ENCODE measurements around the gene NAT8L. TPM values are rescaled to one million over a fixed set of nuclear protein-coding genes. Genes with fewer than 3 reads are reported as not detected.

Gene NAT8L
- total and polyA plus RNA-seq, 2 donors (not counting 3 experiments of a cell fraction or from before 2014, with no cell fraction given), result 0.10 to 0.11 TPM

GRCh38 chr4:2094545-2094944 lies 35.4 kb downstream of the NAT8L start:
- POLR2A ChIA-PET, result no interaction called here
- FAIRE-seq (no peak), DNase-seq (ENCODE audit: low read depth, low spot score) (no peak)
- no peaks in the 10 kb centered on the region for H3K79me2 ChIP-seq (ENCODE audit: control insufficient read depth, insufficient read depth, low read length)
- H3K36me3 ChIP-seq (ENCODE audit: control insufficient read depth in 2 of 2, extremely low read depth in 1 of 2, insufficient read depth in 2 of 2, low read length in 2 of 2), result no peaks in the 10 kb centered on the region
- H3K9ac ChIP-seq (replicated peaks; ENCODE audit: extremely low read depth, insufficient read depth, low read length), result no peak overlapping the region
- no peak overlapping the region for H3K27ac ChIP-seq (ENCODE audit: insufficient read depth, low read depth, low read length)
- H3K4me3 ChIP-seq (replicated peaks in 1 of 3; ENCODE audit: insufficient read depth in 1 of 3, low read depth in 1 of 3, low read length in 3 of 3), result no peak overlapping the region
- H3K27me3 ChIP-seq (ENCODE audit: control insufficient read depth in 2 of 2, insufficient read depth in 2 of 2, low read length in 2 of 2), result peaks cover 4 to 5% of the 10 kb centered on the region in 2 experiments
- CTCF ChIA-PET, result no interaction called here
- no peaks in the 10 kb centered on the region for H4K20me1 ChIP-seq (replicated peaks; ENCODE audit: control insufficient read depth, extremely low read depth, insufficient read depth, low read length)
- no TSS peak for BruUV-seq (replicated peaks)
- H2AFZ ChIP-seq (ENCODE audit: low read depth, low read length), result no peak overlapping the region
- no peaks in the 10 kb centered on the region for H3K4me1 ChIP-seq (ENCODE audit: control insufficient read depth, extremely low read depth, insufficient read depth, low read length)
- intact Hi-C loops (cut with micrococcal nuclease) (no loop called here), dilution Hi-C loops (cut with MboI; ENCODE audit: extremely low pct_ligation_motif_present, low sequenced_read_pairs) (no loop called here)
- no peaks in the 10 kb centered on the region for H3K9me1 ChIP-seq (replicated peaks; ENCODE audit: control insufficient read depth, extremely low read depth, insufficient read depth, low read length)
- no peaks in the 10 kb centered on the region for H3K9me3 ChIP-seq (replicated peaks; ENCODE audit: control insufficient read depth, insufficient read depth, low read length)
- no peak overlapping the region for H3K4me2 ChIP-seq (ENCODE audit: insufficient read depth, low read length)
- TF ChIP-seq, protein P1, sequence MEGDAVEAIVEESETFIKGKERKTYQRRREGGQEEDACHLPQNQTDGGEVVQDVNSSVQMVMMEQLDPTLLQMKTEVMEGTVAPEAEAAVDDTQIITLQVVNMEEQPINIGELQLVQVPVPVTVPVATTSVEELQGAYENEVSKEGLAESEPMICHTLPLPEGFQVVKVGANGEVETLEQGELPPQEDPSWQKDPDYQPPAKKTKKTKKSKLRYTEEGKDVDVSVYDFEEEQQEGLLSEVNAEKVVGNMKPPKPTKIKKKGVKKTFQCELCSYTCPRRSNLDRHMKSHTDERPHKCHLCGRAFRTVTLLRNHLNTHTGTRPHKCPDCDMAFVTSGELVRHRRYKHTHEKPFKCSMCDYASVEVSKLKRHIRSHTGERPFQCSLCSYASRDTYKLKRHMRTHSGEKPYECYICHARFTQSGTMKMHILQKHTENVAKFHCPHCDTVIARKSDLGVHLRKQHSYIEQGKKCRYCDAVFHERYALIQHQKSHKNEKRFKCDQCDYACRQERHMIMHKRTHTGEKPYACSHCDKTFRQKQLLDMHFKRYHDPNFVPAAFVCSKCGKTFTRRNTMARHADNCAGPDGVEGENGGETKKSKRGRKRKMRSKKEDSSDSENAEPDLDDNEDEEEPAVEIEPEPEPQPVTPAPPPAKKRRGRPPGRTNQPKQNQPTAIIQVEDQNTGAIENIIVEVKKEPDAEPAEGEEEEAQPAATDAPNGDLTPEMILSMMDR (IDR thresholded peaks at IDR 0.05; ENCODE audit: extremely low read depth in 1 of 2, insufficient read depth in 1 of 2, low read depth in 1 of 2, low read length in 2 of 2), result no peak
- no peak for TF ChIP-seq JUN (IDR thresholded peaks at IDR 0.05; ENCODE audit: borderline replicate concordance, insufficient read depth, insufficient read length, low read depth)
- TF ChIP-seq EZH2 (IDR thresholded peaks at IDR 0.05; ENCODE audit: borderline replicate concordance, low read depth, low read length, severe bottlenecking), result no peak
- no peak for TF ChIP-seq POLR2A (IDR thresholded peaks at IDR 0.05; ENCODE audit: low read depth, low read length)

DNA sequence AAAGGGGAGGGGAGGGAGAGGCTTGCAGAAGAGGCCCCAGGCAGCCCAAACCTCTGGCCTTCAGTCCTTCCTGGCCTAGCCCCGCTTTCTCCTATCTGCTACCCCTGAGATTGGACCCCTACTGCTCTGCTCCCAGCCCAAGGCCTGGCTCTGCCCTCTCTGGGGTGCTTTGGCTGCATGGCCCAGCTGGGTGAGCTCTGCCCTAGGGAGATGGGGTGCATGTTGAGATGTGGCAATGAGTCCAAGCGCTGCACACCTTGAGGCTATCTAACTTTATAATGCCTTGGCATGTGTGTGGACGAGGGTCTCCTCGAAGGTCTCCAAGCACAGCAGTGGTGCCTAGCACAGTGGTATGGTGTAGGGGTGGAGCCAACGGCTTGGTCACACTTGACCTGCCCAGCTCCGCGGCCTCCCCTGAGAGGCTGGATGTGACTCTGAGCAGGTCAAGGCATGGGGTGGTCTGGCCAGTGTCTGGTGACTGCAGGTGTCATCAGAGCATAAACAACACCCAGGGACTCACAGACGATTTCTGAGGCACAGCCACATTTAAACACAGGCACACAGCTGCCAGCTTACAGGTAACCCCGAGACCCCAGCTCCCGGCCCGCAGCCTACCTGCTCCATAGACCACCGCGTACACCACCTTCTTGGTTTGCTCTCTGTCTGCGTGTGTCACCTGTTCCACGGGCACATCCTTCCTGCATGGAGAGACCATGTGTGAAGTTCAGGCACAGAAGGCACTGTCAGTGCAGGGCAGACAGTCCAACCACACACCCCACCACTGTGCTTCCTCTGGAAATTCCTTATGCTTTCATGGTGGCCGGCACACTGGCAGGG lies 36.3 kb downstream of the NAT8L start:
- Histone ChIP-seq H4K20me1 (replicated peaks; ENCODE audit: control insufficient read depth, extremely low read depth, insufficient read depth, low read length) (no peaks in the 10 kb centered on the region), H3K36me3 (ENCODE audit: control insufficient read depth in 2 of 2, extremely low read depth in 1 of 2, insufficient read depth in 2 of 2, low read length in 2 of 2) (no peaks in the 10 kb centered on the region), H3K9me3 (replicated peaks; ENCODE audit: control insufficient read depth, insufficient read depth, low read length) (no peaks in the 10 kb centered on the region), H3K79me2 (ENCODE audit: control insufficient read depth, insufficient read depth, low read length) (no peaks in the 10 kb centered on the region), H3K27me3 (ENCODE audit: control insufficient read depth in 2 of 2, insufficient read depth in 2 of 2, low read length in 2 of 2) (peaks cover 1 to 2% of the 10 kb centered on the region in 2 experiments), H3K4me3 (replicated peaks in 1 of 3; ENCODE audit: insufficient read depth in 1 of 3, low read depth in 1 of 3, low read length in 3 of 3) (no peak overlapping the region), H3K4me2 (ENCODE audit: insufficient read depth, low read length) (no peak overlapping the region), H2AFZ (ENCODE audit: low read depth, low read length) (no peak overlapping the region), H3K4me1 (ENCODE audit: control insufficient read depth, extremely low read depth, insufficient read depth, low read length) (no peaks in the 10 kb centered on the region), H3K27ac (ENCODE audit: insufficient read depth, low read depth, low read length) (no peak overlapping the region), H3K9me1 (replicated peaks; ENCODE audit: control insufficient read depth, extremely low read depth, insufficient read depth, low read length) (no peaks in the 10 kb centered on the region), H3K9ac (replicated peaks; ENCODE audit: extremely low read depth, insufficient read depth, low read length) (no peak overlapping the region)
- dilution Hi-C loops (cut with MboI; ENCODE audit: extremely low pct_ligation_motif_present, low sequenced_read_pairs), result no loop called here
- no peak for FAIRE-seq
- DNase-seq (ENCODE audit: low read depth, low spot score), result no peak
- TF ChIP-seq, protein P1 (IDR thresholded peaks at IDR 0.05; ENCODE audit: extremely low read depth in 1 of 2, insufficient read depth in 1 of 2, low read depth in 1 of 2, low read length in 2 of 2), result no peak
- TF ChIP-seq MYC (IDR thresholded peaks at IDR 0.05; ENCODE audit: low read depth, low read length) (no peak), GATA2 (IDR thresholded peaks at IDR 0.05; ENCODE audit: insufficient read depth, insufficient read length, low read depth, low read length) (no peak), EZH2 (IDR thresholded peaks at IDR 0.05; ENCODE audit: borderline replicate concordance, low read depth, low read length, severe bottlenecking) (no peak), FOS (IDR thresholded peaks at IDR 0.05; ENCODE audit: borderline replicate concordance, insufficient read depth, low read length) (no peak), MAX (IDR thresholded peaks at IDR 0.05; ENCODE audit: insufficient read depth, insufficient read length) (no peak), JUN (IDR thresholded peaks at IDR 0.05; ENCODE audit: borderline replicate concordance, insufficient read depth, insufficient read length, low read depth) (no peak), POLR2AphosphoS5 (IDR thresholded peaks at IDR 0.05; ENCODE audit: insufficient read depth, low read depth, low read length) (no peak), POLR2A (IDR thresholded peaks at IDR 0.05; ENCODE audit: low read depth, low read length) (no peak)
- ChIA-PET POLR2A (no interaction called here), CTCF (no interaction called here)
- BruUV-seq (replicated peaks), result no TSS peak
- intact Hi-C loops (cut with micrococcal nuclease), result no loop called here

Measured in endothelial cell of umbilical vein (primary cell).